RWPE1 (cell line): ENCODE measurements around the gene GSTT2B.
"Not testable (repeated sequence)": the region's sequence is repeated elsewhere in the genome, so short reads cannot be mapped to it uniquely, and the experiment has no call there.

ENCODE experiments used
- CTCF ChIA-PET: fragments of 350-600 bp; sonication (Branson Sonifier 250); formaldehyde crosslinking; extraction: SDS; loops from one replicate; lab custom pipeline; 2021; lab: Yijun Ruan, JAX
- POLR2A ChIA-PET: fragments of 400-600 bp; formaldehyde crosslinking; extraction: SDS; loops from one replicate; lab custom pipeline; 2020; ENCODE audit warnings: antibody characterized with exemption; ENCODE audit not compliant: low non-redundant PET; lab: Yijun Ruan, JAX
- DNase-seq: peaks from one replicate; pipeline ENCODE4 v3.0.0; 2012; ENCODE audit warnings: low spot score
- H3K27ac ChIP-seq: fragments of 450-650 bp; 2 replicates; pipeline ENCODE4 v1.5.1; 2017
- TF ChIP-seq, protein P1 (sequence below): fragments of 450-650 bp; conservative IDR thresholded peaks from 2 replicates; pipeline ENCODE4 v1.5.1; 2017; ENCODE audit warnings: low read depth, mild to moderate bottlenecking

The GSTT2B gene, protein sequence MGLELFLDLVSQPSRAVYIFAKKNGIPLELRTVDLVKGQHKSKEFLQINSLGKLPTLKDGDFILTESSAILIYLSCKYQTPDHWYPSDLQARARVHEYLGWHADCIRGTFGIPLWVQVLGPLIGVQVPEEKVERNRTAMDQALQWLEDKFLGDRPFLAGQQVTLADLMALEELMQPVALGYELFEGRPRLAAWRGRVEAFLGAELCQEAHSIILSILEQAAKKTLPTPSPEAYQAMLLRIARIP

DNA sequence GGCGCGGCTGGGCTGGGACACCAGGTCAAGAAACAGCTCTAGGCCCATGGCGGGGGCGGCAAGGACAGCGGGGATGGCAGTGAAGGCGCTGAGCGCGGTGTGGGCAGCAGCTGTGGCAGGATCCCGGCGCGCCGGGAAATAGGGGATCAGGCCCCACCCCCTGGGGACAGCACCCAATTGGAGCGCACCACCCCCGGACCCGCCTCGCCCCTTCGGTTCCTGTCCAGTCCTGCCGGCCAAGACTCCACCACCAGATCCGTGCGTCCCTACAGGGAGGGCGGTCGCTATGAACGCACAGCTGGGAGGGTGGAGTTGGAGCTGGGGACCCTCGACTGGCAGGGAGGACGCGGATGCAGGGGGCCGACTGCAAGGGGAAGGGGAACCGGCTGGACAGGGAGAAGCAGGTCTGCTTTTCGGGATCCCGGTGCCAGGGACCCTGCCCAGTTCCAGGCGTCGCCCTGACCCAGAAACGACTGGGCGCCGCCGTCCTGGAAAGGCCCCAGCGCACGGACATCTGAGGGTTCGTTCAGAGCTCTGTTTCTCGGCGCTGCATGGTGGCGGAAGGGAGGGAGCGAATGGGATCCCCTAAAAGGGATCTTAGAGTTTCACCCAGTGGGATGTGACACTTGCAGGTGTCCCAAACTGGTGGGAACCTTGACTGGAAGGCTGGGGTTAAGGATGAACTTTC, at the start of gene GSTT2B:
TSS of gene GSTT2B (minus strand) at position 112 of the 688 bp plus-strand sequence. CDS start at position 48, 64 bp downstream.
- POLR2A ChIA-PET, DNase-seq, H3K27ac ChIP-seq, CTCF ChIA-PET: not testable (repeated sequence)

- no peak for DNase-seq
- ChIA-PET CTCF (no interaction called here), POLR2A (no interaction called here)
- TF ChIP-seq, protein P1, sequence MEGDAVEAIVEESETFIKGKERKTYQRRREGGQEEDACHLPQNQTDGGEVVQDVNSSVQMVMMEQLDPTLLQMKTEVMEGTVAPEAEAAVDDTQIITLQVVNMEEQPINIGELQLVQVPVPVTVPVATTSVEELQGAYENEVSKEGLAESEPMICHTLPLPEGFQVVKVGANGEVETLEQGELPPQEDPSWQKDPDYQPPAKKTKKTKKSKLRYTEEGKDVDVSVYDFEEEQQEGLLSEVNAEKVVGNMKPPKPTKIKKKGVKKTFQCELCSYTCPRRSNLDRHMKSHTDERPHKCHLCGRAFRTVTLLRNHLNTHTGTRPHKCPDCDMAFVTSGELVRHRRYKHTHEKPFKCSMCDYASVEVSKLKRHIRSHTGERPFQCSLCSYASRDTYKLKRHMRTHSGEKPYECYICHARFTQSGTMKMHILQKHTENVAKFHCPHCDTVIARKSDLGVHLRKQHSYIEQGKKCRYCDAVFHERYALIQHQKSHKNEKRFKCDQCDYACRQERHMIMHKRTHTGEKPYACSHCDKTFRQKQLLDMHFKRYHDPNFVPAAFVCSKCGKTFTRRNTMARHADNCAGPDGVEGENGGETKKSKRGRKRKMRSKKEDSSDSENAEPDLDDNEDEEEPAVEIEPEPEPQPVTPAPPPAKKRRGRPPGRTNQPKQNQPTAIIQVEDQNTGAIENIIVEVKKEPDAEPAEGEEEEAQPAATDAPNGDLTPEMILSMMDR = no peak
- H3K27ac ChIP-seq = no peak overlapping the region
Measured at GRCh38 chr22:24010018-24010391, 49.0 kb upstream of the GSTT2B start.

GRCh38 chr22:24009227-24010017, 48.4 kb upstream of the GSTT2B start:
- POLR2A ChIA-PET = no interaction called here
- TF ChIP-seq, protein P1 = no peak

DNA sequence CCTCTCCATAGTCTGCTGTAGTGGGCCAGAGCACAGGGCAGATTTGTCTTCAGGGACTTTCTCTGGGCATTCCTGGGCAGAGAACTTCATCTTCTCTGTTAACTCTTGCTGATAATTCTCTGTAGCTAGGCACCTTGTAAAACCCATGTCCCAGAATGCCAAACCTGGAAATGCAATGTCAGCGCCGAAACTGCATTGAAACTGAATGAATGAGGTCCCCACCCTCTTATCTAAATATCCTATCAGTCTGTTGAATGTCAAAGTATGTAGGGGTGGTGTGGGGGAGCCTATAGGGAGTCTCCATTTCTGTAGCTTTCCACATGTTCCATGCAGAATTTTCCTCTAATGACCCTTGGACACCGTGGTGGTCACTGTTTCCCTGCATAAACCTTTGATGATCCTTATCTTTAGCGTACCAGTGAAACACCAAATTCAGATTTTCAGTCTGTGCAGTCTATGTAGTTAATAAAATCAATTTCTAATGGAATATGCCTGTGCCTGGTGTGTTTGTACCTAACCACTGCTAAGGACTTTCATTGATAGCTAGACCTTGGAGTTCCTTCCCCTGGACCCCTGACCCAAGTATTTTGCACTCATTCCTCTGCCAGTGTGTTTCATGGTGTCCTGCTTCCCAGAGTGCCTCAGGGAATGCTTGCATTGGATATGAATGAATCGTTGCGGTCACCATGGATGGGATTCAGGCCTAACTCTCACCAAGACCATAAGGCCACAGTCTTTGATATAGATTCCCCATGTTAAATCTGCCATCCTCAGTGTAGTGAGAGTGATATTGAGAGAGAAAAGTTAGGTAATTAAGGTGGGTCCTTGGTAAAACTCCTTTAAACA, 47.6 kb upstream of the GSTT2B start:
- CTCF ChIA-PET = no interaction called here
- H3K27ac ChIP-seq = no peak overlapping the region
- DNase-seq = no peak
- POLR2A ChIA-PET = no interaction called here
- TF ChIP-seq, protein P1 = no peak

More at GRCh38 chr22:24009227-24010017, 48.4 kb upstream of the GSTT2B start:
- CTCF ChIA-PET = no interaction called here
- H3K27ac ChIP-seq = no peak overlapping the region
- DNase-seq = no peak

DNA sequence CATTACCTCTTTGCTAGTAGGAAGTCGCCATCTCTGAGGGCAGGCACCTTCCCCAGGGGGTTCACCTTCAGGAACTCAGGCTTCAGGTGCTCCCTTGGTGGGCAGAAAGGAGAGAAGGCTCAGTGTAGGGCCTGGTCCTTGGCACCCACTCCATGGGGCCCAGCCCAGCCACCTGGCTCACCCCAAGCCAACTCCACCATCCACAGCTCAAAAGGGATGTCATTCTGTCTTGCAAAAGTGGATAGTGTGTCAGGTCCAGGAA, 47.0 kb upstream of the GSTT2B start:
- ChIA-PET POLR2A (no interaction called here), CTCF (no interaction called here)
- no peak overlapping the region for H3K27ac ChIP-seq
- DNase-seq = no peak
- TF ChIP-seq, protein P1 = no peak

DNA sequence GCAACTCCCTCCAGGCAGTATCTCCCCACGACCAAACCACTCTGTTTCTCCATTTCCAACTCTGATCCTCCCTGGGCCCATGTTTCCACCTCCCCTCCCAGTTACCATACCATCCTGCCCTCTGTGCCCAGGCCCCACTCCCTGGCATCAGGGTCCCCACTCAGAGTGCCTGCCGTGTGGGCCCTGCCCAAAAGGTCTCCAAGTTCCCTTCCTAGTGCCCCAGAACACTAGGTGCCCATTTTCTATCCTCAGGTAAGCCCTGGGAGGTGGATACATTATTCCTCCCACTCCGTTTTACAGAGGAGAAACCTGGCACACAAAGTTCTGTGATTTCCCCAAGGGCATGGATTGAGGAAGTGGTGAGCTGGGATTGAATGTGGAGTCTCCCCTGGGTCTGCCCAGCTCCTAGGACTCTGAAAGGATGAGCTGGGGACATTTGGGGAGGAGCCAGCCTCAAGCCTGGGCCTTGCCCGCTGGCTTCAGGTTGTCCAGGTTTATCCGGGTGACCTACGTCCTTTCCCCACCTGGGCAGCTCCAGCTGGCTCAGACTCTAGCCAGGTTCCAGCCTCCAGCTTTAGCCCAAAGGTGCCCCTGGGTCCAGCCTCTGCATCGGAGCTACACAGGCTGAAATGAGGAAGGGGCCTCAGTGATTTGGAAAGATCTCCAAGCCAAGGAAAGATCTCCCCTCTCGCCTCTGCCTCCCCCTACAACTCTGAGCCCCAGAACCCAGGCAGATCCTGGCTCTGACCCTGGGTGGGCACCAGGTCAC, 46.4 kb upstream of the GSTT2B start:
- ChIA-PET CTCF (no interaction called here), POLR2A (no interaction called here)
- DNase-seq = no peak
- no peak overlapping the region for H3K27ac ChIP-seq
- TF ChIP-seq, protein P1 = no peak
